ENCODE measurements around the gene MUCL3. TPM values are rescaled to one million over a fixed set of nuclear protein-coding genes. Genes with fewer than 3 reads are reported as not detected.

The MUCL3 gene
- total and polyA plus RNA-seq, 8 donors = 0.87 to 346 (median 76.8) TPM

DNA sequence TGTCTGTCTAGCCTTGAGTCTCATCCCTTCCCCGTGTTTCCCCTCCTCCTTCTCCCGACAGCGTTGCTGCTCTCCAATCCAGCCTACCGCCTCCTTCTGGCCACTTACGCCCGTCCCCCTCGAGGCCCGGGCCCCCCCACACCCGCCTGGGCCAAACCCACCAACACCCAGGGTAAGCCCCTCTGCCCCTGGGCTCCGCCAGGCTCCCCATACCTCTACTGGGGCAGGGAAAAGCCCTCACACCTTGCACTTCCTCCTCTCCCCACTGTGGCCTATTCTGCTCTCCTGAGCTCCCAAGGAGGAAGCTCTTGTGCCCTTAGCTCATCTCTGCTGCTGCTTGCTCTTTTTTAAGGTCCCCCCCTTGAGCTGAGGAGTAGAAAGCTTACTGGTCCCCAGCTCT is 45.4 kb upstream of the MUCL3 start:
- Histone ChIP-seq H3K36me3 (peaks cover 72 to 100% (median 100%) of the 10 kb centered on the region in 4 donors), H3K27ac (no peak overlapping the region), H3K4me3 (no peak overlapping the region), H3K27me3 (no peaks in the 10 kb centered on the region), H3K4me1 (peaks cover 0 to 7% (median 1%) of the 10 kb centered on the region in 4 donors), H3K9me3 (no peaks in the 10 kb centered on the region)
- DNase-seq = no peak
- intact Hi-C loops (cut with DNase I; ENCODE audit: low total_unique reads) = no loop called here
- no peak for TF ChIP-seq POLR2AphosphoS5 (IDR thresholded peaks at IDR 0.05)
- TF ChIP-seq POLR2A (IDR thresholded peaks at IDR 0.05) = no peak
- TF ChIP-seq EP300 (IDR thresholded peaks at IDR 0.05) = no peak
- TF ChIP-seq CTCF (IDR thresholded peaks at IDR 0.05) = no peak
- 79 to 84% (median 83%) methylated on average over 10 of the region's 10 CpGs for WGBS, 5 donors

GRCh38 chr6:30896541-30896940 is 44.2 kb upstream of the MUCL3 start:
- no peaks in the 10 kb centered on the region for H3K4me1 ChIP-seq
- no peak overlapping the region for H3K27ac ChIP-seq
- no peak overlapping the region for H3K4me3 ChIP-seq
- H3K9me3 ChIP-seq = no peaks in the 10 kb centered on the region
- peaks cover 66 to 90% (median 88%) of the 10 kb centered on the region in 4 donors for H3K36me3 ChIP-seq
- intact Hi-C loops (cut with DNase I; ENCODE audit: low total_unique reads) = no loop called here
- DNase-seq = no peak
- WGBS, 5 donors = 91 to 95% (median 93%) methylated on average over 13 of the region's 13 CpGs
- TF ChIP-seq EP300 (IDR thresholded peaks at IDR 0.05) = no peak
- TF ChIP-seq CTCF (IDR thresholded peaks at IDR 0.05) = no peak
- no peak for TF ChIP-seq POLR2A (IDR thresholded peaks at IDR 0.05)
- no peak for TF ChIP-seq POLR2AphosphoS5 (IDR thresholded peaks at IDR 0.05)
- no peaks in the 10 kb centered on the region for H3K27me3 ChIP-seq

DNA sequence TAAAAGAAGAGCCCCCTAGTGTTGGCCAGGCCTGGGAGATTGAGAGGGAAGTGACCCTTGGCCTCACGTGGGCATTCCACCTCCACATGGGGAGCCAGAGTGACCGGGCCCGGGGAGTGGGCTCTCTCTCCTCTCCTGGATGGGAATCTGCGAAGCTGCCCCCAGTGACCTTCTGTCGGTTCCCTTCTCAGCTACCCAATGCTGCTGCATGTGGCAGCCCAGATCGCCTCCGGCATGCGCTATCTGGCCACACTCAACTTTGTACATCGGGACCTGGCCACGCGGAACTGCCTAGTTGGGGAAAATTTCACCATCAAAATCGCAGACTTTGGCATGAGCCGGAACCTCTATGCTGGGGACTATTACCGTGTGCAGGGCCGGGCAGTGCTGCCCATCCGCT is 42.9 kb upstream of the MUCL3 start:
- no peak for DNase-seq
- Histone ChIP-seq H3K4me3 (no peak overlapping the region), H3K27me3 (no peaks in the 10 kb centered on the region), H3K27ac (no peak overlapping the region), H3K9me3 (no peaks in the 10 kb centered on the region), H3K36me3 (peaks cover 54 to 77% (median 75%) of the 10 kb centered on the region in 4 donors), H3K4me1 (no peaks in the 10 kb centered on the region)
- intact Hi-C loops (cut with DNase I; ENCODE audit: low total_unique reads) = no loop called here
- 72 to 91% (median 85%) methylated on average over 8 to 16 of the region's 16 CpGs for WGBS, 5 donors
- no peak for TF ChIP-seq POLR2AphosphoS5 (IDR thresholded peaks at IDR 0.05)
- no peak for TF ChIP-seq CTCF (IDR thresholded peaks at IDR 0.05)
- no peak for TF ChIP-seq POLR2A (IDR thresholded peaks at IDR 0.05)
- TF ChIP-seq EP300 (IDR thresholded peaks at IDR 0.05) = no peak

DNA sequence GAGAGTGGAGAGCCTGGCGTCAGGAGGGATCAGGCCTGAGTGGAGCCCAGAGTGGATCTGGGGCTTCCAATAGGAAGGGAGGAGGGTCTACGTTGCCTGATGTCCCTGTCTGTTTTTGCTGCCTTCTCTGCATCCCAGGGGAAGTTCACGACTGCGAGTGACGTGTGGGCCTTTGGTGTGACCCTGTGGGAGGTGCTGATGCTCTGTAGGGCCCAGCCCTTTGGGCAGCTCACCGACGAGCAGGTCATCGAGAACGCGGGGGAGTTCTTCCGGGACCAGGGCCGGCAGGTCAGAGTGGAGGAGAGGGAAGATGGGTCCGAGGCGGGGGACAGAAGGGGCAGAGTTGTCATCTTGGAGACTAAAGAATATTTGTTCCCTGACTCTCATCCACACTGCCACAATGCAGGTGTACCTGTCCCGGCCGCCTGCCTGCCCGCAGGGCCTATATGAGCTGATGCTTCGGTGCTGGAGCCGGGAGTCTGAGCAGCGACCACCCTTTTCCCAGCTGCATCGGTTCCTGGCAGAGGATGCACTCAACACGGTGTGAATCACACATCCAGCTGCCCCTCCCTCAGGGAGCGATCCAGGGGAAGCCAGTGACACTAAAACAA is 41.9 kb upstream of the MUCL3 start:
- DNase-seq = no peak
- Histone ChIP-seq H3K27me3 (no peaks in the 10 kb centered on the region), H3K9me3 (no peaks in the 10 kb centered on the region), H3K36me3 (peaks cover 44 to 67% (median 65%) of the 10 kb centered on the region in 4 donors), H3K4me1 (no peaks in the 10 kb centered on the region), H3K4me3 (no peak overlapping the region), H3K27ac (no peak overlapping the region)
- WGBS, 5 donors = 80 to 85% (median 83%) methylated on average over 16 to 23 of the region's 23 CpGs
- TF ChIP-seq POLR2A (IDR thresholded peaks at IDR 0.05) (no peak), POLR2AphosphoS5 (IDR thresholded peaks at IDR 0.05) (no peak), EP300 (IDR thresholded peaks at IDR 0.05) (no peak), CTCF (IDR thresholded peaks at IDR 0.05) (no peak)
- intact Hi-C loops (cut with DNase I; ENCODE audit: low total_unique reads) = no loop called here
